MG63 (cell line): ENCODE data around the gene SLC15A1. TPM values are rescaled to one million over a fixed set of nuclear protein-coding genes. Genes with fewer than 3 reads are reported as not detected.

ENCODE experiments used
- DNase-seq: peaks from one replicate; pipeline ENCODE4 v3.0.0-alpha.2; 2020
- H3K27me3 ChIP-seq: fragments of 250-450 bp; sonication (Bioruptor Pico); 2 replicates; pipeline ENCODE4 v1.5.1; 2020; ENCODE audit warnings: mild to moderate bottlenecking, moderate library complexity
- H3K36me3 ChIP-seq: fragments of 250-450 bp; sonication (Bioruptor Pico); 2 replicates; pipeline ENCODE4 v1.5.1; 2020; ENCODE audit warnings: mild to moderate bottlenecking, moderate library complexity
- H3K4me3 ChIP-seq: fragments of 250-450 bp; sonication (Bioruptor Pico); 2 replicates; pipeline ENCODE4 v1.5.1; 2020; ENCODE audit warnings: mild to moderate bottlenecking, moderate library complexity
- H3K9me3 ChIP-seq: fragments of 250-450 bp; sonication (Bioruptor Pico); 2 replicates; pipeline ENCODE4 v1.5.1; 2020; ENCODE audit warnings: mild to moderate bottlenecking, moderate library complexity
- total RNA-seq: library from RNA; depleted of rRNA; stranded (reverse); fragments of >200 nt; shearing (Covaris generic); gene quantifications from 2 replicates; pipeline ENCODE4 v1.2.3, GENCODE V29; 2014; ENCODE audit warnings: low replicate concordance

Gene SLC15A1
- total RNA-seq, 1 experiment from 2014 or later = not detected

DNA sequence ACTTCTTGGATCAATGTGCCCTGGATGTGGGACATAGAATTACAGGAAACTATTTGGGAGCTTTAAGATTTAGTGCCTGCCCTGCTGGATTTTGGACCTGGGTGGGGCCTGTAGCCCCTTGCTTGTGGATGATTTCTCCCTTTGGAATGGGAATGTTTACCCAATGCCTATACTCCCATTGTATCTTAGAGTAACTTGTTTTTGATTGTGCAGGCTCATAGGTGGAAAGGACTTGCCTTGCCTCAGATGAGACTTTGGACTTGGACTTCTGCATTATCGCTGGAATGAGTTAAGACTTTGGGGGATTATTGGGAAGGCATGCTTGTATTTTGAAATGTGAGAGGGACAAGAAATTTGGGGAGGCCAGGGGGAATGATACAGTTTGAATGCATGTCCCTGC, 13.5 kb downstream of the SLC15A1 start:
- Histone ChIP-seq H3K36me3 (no peaks in the 10 kb centered on the region), H3K4me3 (no peak overlapping the region), H3K9me3 (no peaks in the 10 kb centered on the region; the same call in 1 of the 2 replicates), H3K27me3 (no peaks in the 10 kb centered on the region)
- no peak for DNase-seq

DNA sequence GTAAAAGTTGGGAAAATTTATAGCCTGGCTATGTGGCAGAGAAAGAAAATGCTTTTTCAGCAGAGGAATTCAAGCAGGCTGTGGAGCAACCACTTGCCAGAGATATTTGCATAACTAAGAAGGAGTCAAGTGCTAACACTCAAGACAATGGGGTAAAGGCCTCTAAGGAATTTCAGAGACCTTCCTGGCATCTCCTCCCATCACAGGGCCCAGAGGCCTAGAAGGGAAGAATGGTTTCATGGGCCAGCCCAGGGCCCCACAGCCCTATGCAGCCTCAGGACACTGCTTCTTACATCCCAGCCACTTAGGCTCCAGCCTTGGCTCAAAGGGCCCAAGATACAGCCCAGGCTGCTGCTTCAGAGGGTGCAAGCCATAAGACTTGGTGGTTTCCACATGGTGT, 14.3 kb downstream of the SLC15A1 start:
- Histone ChIP-seq H3K36me3 (no peaks in the 10 kb centered on the region), H3K4me3 (no peak overlapping the region), H3K27me3 (no peaks in the 10 kb centered on the region), H3K9me3 (no peaks in the 10 kb centered on the region; the same call in 1 of the 2 replicates)
- DNase-seq = no peak

DNA sequence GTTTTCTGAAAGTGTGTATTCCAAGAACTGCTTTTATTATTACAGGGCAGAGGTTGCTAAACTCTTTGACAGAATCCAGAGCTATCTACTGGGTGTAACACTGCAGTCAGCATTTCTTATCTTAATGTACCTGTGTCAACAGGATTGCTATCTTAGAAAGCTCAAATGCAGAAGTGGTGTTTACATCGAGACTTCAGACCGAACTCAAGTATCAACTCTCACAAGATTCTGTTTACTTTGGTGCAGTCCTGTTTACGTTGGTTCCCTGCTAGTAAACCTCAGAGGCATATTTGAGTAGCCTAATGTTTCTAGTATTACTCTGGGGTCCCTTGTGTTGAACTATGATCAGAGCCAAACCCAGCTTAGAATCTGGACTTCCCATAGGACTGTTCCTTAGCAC, 20.5 kb downstream of the SLC15A1 start:
- DNase-seq = no peak
- no peaks in the 10 kb centered on the region for H3K9me3 ChIP-seq
- H3K27me3 ChIP-seq = no peaks in the 10 kb centered on the region
- H3K36me3 ChIP-seq = no peaks in the 10 kb centered on the region
- no peak overlapping the region for H3K4me3 ChIP-seq

DNA sequence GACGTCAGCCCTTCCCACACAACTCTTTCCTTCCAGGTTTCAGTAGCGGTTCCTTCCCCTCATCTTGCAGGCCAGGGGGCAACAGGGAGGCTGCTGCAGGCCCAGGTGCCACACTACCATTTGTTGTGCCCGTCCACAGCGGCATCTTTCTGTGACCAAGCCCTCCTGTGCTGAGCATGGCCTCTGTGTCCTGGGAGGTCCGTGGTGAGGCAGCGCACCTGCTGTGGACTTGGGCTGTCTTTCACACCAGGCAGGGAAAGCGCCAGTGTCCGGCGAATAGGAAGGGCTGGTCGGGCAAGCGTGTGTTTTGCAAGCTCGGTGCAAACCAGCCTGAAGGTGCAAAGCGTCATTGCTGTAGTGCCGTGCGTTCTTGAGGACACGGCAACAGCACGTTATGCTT, 21.4 kb downstream of the SLC15A1 start:
- Histone ChIP-seq H3K9me3 (no peaks in the 10 kb centered on the region), H3K27me3 (no peaks in the 10 kb centered on the region), H3K4me3 (no peak overlapping the region), H3K36me3 (no peaks in the 10 kb centered on the region)
- no peak for DNase-seq

DNA sequence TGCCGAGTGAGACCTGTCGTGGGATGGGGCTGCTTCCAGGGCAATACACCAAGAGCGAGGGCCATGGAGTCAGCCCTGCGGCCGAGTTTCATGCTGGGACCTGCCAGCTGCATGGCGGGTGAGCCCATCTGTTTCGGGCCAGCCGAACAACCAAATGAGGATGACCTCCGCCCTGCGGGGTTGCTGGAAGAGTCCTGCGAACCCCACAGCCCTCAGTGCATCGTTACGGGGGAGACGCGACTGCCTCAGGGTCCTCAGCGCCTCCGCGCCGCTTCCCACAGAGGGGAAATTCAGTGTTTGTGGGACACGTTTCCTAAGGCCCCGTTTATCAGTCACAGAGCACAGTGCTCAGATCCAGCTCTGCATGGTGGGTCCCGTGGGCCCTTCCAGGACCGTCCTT, 22.0 kb downstream of the SLC15A1 start:
- Histone ChIP-seq H3K4me3 (no peak overlapping the region), H3K36me3 (no peaks in the 10 kb centered on the region), H3K9me3 (no peaks in the 10 kb centered on the region), H3K27me3 (no peaks in the 10 kb centered on the region)
- DNase-seq = no peak

DNA sequence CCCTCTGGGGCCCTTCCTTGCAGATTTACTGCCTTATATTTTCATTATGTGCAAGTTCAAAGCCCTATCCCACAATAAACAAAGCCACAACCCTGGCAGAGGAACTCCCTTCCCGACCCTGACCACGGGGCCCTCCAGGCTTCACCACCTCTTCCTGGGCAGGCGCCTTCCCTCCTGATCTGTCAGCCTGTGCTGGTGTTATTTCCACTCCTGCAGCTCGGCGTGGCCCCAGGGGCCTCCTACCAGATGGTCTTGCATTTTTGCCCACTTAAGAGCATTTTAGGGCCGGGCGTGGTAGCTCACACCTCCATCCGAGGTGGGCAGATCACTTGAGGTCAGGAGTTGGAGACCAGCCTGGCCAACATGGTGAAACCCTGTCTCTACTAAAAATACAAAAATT, 22.8 kb downstream of the SLC15A1 start:
- Histone ChIP-seq H3K9me3 (no peaks in the 10 kb centered on the region), H3K27me3 (no peaks in the 10 kb centered on the region), H3K4me3 (no peak overlapping the region), H3K36me3 (no peaks in the 10 kb centered on the region)
- DNase-seq = no peak

DNA sequence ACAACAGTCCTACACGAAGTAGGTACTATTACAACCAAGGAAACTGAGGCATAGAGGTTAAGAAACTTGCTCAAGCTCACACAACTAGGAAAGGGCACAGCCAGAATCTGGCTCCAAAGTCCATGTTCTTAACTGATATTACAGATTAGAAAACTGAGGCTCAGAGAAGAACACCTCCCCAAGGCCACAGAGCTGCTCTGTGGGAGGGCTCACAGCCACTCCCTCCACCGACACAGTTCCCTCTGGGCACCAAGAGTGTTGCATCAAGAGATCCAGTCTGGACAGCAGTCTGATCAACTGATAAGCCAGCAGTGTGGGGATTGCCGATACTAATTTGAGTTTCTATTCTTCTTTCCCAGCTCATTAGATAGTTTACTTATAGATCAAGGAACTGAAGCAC, 29.5 kb downstream of the SLC15A1 start:
- no peaks in the 10 kb centered on the region for H3K36me3 ChIP-seq
- H3K27me3 ChIP-seq = no peaks in the 10 kb centered on the region
- H3K4me3 ChIP-seq = no peak overlapping the region
- no peak for DNase-seq
- H3K9me3 ChIP-seq = no peaks in the 10 kb centered on the region

DNA sequence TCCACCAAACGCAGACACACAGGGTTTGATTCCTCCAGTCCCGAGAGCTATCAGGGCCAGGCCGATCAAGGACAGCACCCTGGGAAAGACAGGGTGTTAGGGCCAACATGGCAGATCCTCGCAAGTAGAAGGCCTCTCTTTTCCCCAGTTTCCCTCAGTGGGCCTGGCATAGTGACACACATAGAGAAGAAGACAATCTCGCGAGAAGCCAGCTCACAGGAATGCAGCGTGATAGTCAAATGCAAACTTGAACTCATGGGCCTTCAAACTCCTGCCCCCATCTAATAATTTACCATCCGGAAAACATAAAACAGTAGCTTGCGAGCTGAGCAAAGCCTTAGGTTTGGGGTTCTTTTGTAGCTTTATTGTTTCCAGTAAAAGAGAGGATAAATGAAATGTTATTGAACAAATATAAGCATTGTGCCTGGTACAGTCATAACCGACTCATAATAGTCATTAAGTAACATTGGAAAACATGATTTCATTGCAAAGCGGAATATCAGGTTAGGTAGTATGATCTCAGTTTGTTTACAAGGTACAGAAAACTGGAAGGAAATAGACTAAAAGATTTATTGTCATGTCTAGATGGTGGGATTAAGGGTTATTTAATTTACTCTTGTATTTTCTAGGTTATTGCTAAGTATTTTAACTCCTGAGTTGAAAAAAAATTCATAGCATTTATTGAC, 30.5 kb downstream of the SLC15A1 start:
- H3K27me3 ChIP-seq = no peaks in the 10 kb centered on the region
- no peak for DNase-seq
- no peak overlapping the region for H3K4me3 ChIP-seq
- H3K36me3 ChIP-seq = no peaks in the 10 kb centered on the region
- H3K9me3 ChIP-seq = no peaks in the 10 kb centered on the region

DNA sequence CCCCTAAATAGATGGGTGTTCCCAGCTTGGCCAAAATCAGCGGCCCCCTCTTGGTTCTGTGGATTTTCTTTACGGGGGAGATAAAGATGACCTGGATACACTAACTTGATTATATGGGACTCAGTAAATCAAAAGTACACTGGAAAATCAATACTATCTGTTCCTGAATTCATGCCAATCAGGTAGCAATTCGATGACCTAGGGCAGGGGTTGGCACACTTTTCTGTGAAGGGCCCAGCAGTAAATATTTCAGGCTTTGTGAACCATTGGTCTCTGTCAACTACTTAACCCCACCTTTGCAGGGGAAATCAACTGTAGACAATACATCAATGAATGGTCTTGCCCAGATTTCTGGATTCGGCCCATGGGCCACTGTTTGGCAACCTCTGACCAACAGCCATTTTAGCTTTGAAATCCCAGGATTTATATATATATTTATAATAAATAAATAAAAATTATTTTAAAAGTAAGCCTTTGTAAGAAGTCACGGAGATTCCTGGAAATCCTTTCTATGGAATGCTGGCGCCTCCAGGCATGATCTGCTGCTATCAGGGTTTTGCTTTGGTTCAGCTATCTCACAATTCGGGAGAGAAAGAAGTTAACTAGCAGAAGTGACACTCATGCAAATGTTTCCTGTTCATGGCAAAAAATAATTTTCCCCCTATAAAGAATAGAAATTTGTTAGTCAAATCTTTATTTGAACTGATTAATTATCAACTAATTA, 32.8 kb downstream of the SLC15A1 start:
- DNase-seq = no peak
- no peak overlapping the region for H3K4me3 ChIP-seq
- no peaks in the 10 kb centered on the region for H3K36me3 ChIP-seq
- H3K9me3 ChIP-seq = no peaks in the 10 kb centered on the region
- H3K27me3 ChIP-seq = no peaks in the 10 kb centered on the region

DNA sequence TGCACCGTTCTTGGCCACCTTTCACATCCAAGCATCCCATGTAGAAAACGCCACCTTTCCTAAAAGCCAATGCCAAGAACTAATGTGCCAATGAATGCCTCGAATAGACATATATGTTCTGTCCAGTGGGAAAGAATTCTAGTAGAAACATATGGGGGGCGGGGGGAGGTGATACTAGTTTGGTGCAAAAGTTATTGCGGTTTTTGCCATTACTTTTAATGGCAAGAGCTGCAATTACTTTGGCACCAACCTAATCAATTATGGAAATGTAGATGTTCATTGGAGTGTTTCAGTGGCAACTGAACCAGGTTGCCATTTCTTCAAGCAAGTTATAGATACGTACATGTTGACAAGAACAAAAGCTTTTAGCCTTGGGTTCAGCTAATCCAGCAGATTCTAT, 34.6 kb downstream of the SLC15A1 start:
- Histone ChIP-seq H3K27me3 (no peaks in the 10 kb centered on the region), H3K4me3 (no peak overlapping the region), H3K9me3 (no peaks in the 10 kb centered on the region), H3K36me3 (no peaks in the 10 kb centered on the region)
- no peak for DNase-seq

DNA sequence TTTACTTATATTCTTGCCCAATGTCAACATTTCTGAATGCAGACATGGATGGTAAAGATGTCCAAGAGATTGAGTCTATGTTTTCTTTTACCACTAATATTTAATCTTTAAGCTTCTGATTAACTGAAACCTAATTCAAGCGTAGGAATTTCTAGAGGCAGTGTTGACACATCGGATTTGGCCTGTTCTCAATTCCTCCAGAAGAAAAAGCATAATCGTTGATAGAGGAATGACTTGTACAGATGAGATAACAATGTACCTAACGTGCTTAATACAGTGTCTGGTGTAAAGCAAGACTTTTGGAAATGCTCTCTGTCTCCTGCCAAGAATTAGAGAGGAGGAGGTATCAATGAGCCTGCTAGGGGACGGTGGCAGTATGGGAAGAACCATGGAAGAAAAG, 35.2 kb downstream of the SLC15A1 start:
- no peak for DNase-seq
- Histone ChIP-seq H3K27me3 (no peaks in the 10 kb centered on the region), H3K9me3 (no peaks in the 10 kb centered on the region)

DNA sequence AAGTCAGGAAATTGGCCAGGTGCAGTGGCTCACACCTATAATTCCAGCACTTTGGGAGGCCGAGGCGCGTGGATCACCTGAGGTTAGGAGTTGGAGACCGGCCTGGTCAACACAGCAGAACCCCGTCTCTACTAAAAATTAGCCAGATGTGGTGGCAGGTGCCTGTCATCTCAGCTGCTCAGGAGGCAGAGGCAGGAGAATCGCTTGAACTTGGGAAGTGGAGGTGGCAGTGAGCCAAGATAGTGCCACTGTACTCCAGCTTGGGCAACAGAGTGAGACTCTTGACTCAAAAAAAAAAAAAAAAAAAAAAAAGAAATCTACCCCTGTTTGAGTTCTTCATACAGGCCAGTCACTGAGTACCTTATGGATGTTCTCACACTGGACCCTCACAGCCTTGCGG, 42.0 kb downstream of the SLC15A1 start:
- no peaks in the 10 kb centered on the region for H3K36me3 ChIP-seq
- DNase-seq = no peak
- H3K9me3 ChIP-seq = no peaks in the 10 kb centered on the region
- H3K4me3 ChIP-seq = no peak overlapping the region
- H3K27me3 ChIP-seq = no peaks in the 10 kb centered on the region

More for the DNA sequence above, 35.2 kb downstream of the SLC15A1 start:
- Histone ChIP-seq H3K4me3 (no peak overlapping the region), H3K36me3 (no peaks in the 10 kb centered on the region)

DNA sequence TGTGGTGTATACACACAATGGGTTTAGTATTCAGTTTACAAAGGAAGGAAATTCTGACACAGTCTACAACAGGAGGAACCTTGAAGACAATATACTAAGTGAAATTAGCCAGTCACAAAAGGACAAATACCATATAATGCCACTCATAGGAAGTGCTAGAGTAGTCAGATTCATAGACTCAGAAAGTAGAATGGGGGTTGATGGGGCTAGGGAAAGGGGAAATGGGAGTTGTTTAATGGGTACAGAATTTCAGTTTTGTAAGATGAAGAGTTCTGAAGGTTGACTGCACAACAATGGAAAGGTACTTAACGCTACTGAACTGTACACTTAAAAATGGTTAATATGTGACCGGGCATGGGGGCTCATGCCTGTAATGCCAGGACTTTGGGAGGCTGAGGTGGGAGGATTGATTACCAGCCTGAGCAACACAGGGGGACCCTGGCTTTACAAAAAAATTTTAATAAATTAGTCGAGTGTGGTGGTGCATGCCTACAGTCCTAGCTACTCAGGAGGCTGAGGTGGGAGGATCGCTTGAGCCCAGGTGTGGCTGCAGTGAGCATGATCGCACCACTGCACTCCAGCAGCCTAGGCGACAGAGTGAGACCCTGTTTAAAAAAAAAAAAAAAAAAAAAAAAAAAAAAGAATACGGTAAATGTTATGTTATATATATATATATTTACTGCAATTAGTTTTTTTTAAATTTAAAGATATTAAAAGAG, 45.0 kb downstream of the SLC15A1 start:
- DNase-seq = no peak
- no peaks in the 10 kb centered on the region for H3K9me3 ChIP-seq
- H3K27me3 ChIP-seq = no peaks in the 10 kb centered on the region
- no peak overlapping the region for H3K4me3 ChIP-seq
- no peaks in the 10 kb centered on the region for H3K36me3 ChIP-seq

DNA sequence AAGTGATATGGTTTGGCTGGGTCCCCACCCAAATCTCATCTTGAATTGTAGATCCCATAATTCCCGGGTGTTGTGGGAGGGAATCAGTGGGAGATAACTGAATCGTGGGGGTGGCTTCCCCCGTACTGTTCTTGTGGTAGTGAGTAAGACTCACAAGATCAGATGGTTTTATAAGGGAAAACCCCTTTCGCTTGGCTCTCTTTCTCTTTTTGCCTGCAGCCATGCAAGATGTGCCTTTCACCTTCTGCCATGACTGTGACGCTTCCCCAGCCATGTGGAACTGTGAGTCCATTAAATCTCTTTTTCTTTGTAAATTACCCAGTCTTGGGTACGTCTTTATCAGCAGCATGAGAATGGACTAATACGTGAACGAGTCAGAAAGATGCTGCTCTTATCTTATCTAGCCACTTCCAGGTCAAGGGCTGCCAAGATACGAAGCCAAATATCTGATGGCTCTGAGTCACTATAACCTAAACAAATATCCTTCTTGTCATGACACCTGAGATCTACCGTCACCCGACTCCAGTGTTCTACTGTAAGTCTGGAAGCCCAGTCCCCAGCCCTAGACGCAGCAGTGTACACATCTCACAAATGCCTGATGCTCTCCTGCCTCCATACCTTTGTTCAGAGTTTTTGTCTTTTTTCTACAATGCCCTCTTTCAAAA, 45.9 kb downstream of the SLC15A1 start:
- Histone ChIP-seq H3K4me3 (no peak overlapping the region), H3K36me3 (no peaks in the 10 kb centered on the region), H3K27me3 (no peaks in the 10 kb centered on the region), H3K9me3 (no peaks in the 10 kb centered on the region)
- no peak for DNase-seq

DNA sequence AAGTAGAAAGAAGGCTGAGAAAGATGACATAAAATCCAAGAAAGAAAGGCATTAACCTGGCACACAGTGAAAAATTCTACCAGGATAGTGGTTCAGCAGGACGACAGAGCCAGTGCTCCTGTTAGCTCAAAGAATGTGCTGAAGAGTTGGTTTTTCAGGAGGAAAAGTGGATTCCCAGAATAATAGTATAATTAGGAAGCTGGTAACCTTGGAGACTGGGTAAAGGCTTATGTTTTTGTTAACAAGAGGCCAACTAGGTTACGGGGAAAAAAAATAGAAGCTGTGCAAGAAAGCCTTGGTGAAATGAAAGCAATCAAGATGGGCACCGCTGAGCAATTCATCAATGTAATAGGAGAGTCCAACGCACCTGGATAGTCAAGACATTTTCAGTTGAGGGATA, 54.7 kb downstream of the SLC15A1 start:
- no peak for DNase-seq
- no peaks in the 10 kb centered on the region for H3K27me3 ChIP-seq
- no peak overlapping the region for H3K4me3 ChIP-seq
- no peaks in the 10 kb centered on the region for H3K36me3 ChIP-seq
- no peaks in the 10 kb centered on the region for H3K9me3 ChIP-seq

DNA sequence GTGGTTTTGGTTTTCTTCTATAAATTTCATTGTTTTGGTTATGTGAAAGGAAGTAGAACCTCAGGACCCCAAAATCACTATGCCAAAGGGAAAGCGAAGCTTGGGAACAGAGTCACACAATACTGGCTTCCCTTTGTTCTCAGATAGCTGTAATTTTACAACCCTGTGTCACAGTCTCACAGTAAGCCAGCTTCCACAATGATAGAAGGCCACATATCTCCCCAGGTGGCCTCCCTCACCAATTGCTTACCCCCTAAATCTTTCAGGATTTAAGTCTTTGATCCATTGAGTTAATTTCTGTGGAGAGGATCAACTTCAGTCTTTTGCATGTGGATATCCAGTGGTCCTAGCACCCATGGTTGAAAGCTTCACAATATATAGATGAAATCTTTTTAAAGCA, 58.7 kb downstream of the SLC15A1 start:
- H3K36me3 ChIP-seq = no peaks in the 10 kb centered on the region
- no peaks in the 10 kb centered on the region for H3K27me3 ChIP-seq
- DNase-seq = no peak
- H3K9me3 ChIP-seq = no peaks in the 10 kb centered on the region
- H3K4me3 ChIP-seq = no peak overlapping the region

DNA sequence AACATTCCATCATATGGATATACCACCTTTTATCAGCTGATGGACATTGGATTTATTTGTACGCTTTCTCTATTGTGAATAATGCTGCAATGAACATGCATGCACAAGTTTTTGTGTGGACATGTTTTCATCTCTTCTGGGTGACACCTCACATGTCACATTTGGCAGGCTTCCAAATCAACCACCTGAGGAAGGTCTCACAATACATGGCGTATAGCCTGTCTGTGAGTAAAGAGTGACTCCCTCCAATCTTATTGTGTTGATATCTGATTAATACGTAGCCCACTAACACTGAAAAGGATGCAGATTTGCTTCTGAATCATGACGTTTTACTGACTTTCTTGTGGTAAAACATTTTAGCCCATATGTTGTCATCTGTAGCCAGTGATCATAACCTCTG, 61.1 kb downstream of the SLC15A1 start:
- Histone ChIP-seq H3K36me3 (no peaks in the 10 kb centered on the region), H3K4me3 (no peak overlapping the region), H3K27me3 (no peaks in the 10 kb centered on the region), H3K9me3 (no peaks in the 10 kb centered on the region)
- no peak for DNase-seq
